NCI-H748 (cell line): Measurements from ENCODE around the gene PRELP.
"Not testable (repeated sequence)": the region's sequence is repeated elsewhere in the genome, so short reads cannot be mapped to it uniquely, and the experiment has no call there.

Experiments
- DNase-seq: peaks from one replicate; lab custom pipeline; 2025; ENCODE audit not compliant: unreplicated experiment; lab: John Stamatoyannopoulos, UW

Gene PRELP

GRCh38 chr1:203453616-203454015 is 22.0 kb upstream of the PRELP start:
- no peak for DNase-seq

GRCh38 chr1:203454986-203455471 is 20.6 kb upstream of the PRELP start:
- no peak for DNase-seq

GRCh38 chr1:203455706-203456105 is 19.9 kb upstream of the PRELP start:
- no peak for DNase-seq

GRCh38 chr1:203456577-203456976 is 19.0 kb upstream of the PRELP start:
- no peak for DNase-seq

- DNase-seq = no peak
These were observed 17.5 kb upstream of the PRELP start for GRCh38 chr1:203458078-203458477.

GRCh38 chr1:203459671-203460201 is 15.9 kb upstream of the PRELP start:
- DNase-seq = no peak

GRCh38 chr1:203461717-203462116 is 13.9 kb upstream of the PRELP start:
- peak; percentile 18 for DNase-seq

- DNase-seq = no peak
These were observed 13.5 kb upstream of the PRELP start for GRCh38 chr1:203462143-203462542.

GRCh38 chr1:203462878-203463277 is 12.7 kb upstream of the PRELP start:
- DNase-seq = no peak

- DNase-seq = no peak
These were observed 12.0 kb upstream of the PRELP start for GRCh38 chr1:203463469-203464062.

- no peak for DNase-seq
These were observed 11.4 kb upstream of the PRELP start for GRCh38 chr1:203464226-203464625.

GRCh38 chr1:203464743-203465142 is 10.9 kb upstream of the PRELP start:
- no peak for DNase-seq

- no peak for DNase-seq
These were observed 10.3 kb upstream of the PRELP start for GRCh38 chr1:203465146-203465798.

GRCh38 chr1:203465948-203466347 is 9.7 kb upstream of the PRELP start:
- peak; percentile 26 for DNase-seq

GRCh38 chr1:203466906-203467549 is 8.6 kb upstream of the PRELP start:
- DNase-seq = not testable (repeated sequence)

- DNase-seq = no peak
These were observed 8.1 kb upstream of the PRELP start for GRCh38 chr1:203467550-203467921.

GRCh38 chr1:203468326-203468725 is 7.3 kb upstream of the PRELP start:
- no peak for DNase-seq

GRCh38 chr1:203470240-203470639 is 5.4 kb upstream of the PRELP start:
- no peak for DNase-seq

GRCh38 chr1:203471841-203472240 is 3.8 kb upstream of the PRELP start:
- no peak for DNase-seq

- no peak for DNase-seq
These were observed 2.3 kb upstream of the PRELP start for GRCh38 chr1:203473281-203473680.

- DNase-seq = no peak
These were observed 1.8 kb upstream of the PRELP start for GRCh38 chr1:203473781-203474305.
